ENCODE results near the gene AMER3. TPM values are rescaled to one million over a fixed set of nuclear protein-coding genes. Genes with fewer than 3 reads are reported as not detected.

The AMER3 gene
- total and polyA plus RNA-seq, 4 donors = not detected

GRCh38 chr2:130805613-130806012, 50.3 kb downstream of the AMER3 start:
- Histone ChIP-seq H3K9ac (ENCODE audit: low read depth in 1 of 2, low read length in 2 of 2) (no peak overlapping the region), H3K4me3 (ENCODE audit: low read depth in 1 of 3, low read length in 3 of 3) (no peak overlapping the region), H3K4me1 (ENCODE audit: control insufficient read depth in 4 of 4, insufficient read depth in 4 of 4, low read length in 3 of 4) (no peaks in the 10 kb centered on the region), H3K27me3 (ENCODE audit: control insufficient read depth in 4 of 4, insufficient read depth in 4 of 4, low read length in 3 of 4) (peaks cover 0 to 6% (median 0%) of the 10 kb centered on the region in 4 donors), H3K36me3 (ENCODE audit: control insufficient read depth in 4 of 4, insufficient read depth in 3 of 4, low read depth in 1 of 4, low read length in 3 of 4) (no peaks in the 10 kb centered on the region), H3K9me3 (ENCODE audit: control insufficient read depth in 4 of 4, low read length in 3 of 4) (no peaks in the 10 kb centered on the region), H3K27ac (ENCODE audit: low read depth in 1 of 2, low read length in 2 of 2) (no peak overlapping the region)
- DNase-seq (ENCODE audit: low spot score) = no peak
- 84% methylated on average over 4 of the region's 4 CpGs for WGBS
- TF ChIP-seq GABPA (IDR thresholded peaks at IDR 0.05 in 1 of 2, conservative IDR thresholded peaks at IDR 0.05 in 1 of 2) (no peak), FOXA2 (IDR thresholded peaks at IDR 0.05) (no peak), YY1 (IDR thresholded peaks at IDR 0.05) (no peak), CTCF (IDR thresholded peaks at IDR 0.05; ENCODE audit: low read depth, low read length, missing input control) (no peak), ZBTB33 (IDR thresholded peaks at IDR 0.05) (no peak), ATF3 (IDR thresholded peaks at IDR 0.05) (no peak), RXRA (IDR thresholded peaks at IDR 0.05) (no peak), REST (IDR thresholded peaks at IDR 0.05) (no peak), MAX (IDR thresholded peaks at IDR 0.05) (no peak), FOXA1 (IDR thresholded peaks at IDR 0.05) (no peak), EGR1 (IDR thresholded peaks at IDR 0.05; ENCODE audit: low read depth in 2 of 2) (no peak), SP1 (IDR thresholded peaks at IDR 0.05) (no peak), HNF4G (IDR thresholded peaks at IDR 0.05) (no peak), NR2F2 (IDR thresholded peaks at IDR 0.05) (no peak), TAF1 (conservative IDR thresholded peaks at IDR 0.05) (no peak), HNF4A (conservative IDR thresholded peaks at IDR 0.05) (no peak), RAD21 (IDR thresholded peaks at IDR 0.05) (no peak), JUND (IDR thresholded peaks at IDR 0.05) (no peak)

All from liver (tissue), 9 donors.